HEK293 (cell line): Measurements from ENCODE around the gene KCNMA1.

ENCODE experiments used
- FEZF1 ChIP-seq: fragments of 450-650 bp; formaldehyde crosslinking; IDR thresholded peaks from 2 replicates; pipeline ENCODE4 v1.5.1; 2016; ENCODE audit warnings: missing biosample characterization, missing genetic modification characterization
- GLI2 ChIP-seq: fragments of 450-650 bp; formaldehyde crosslinking; IDR thresholded peaks from 2 replicates; pipeline ENCODE4; 2017; ENCODE audit warnings: missing biosample characterization, missing genetic modification characterization, low read depth, borderline replicate concordance
- KLF10 ChIP-seq: fragments of 450-650 bp; IDR thresholded peaks from 2 replicates; pipeline ENCODE4 v1.5.1; 2018; ENCODE audit warnings: missing biosample characterization, mild to moderate bottlenecking, missing genetic modification characterization
- KLF17 ChIP-seq: fragments of 450-650 bp; formaldehyde crosslinking; IDR thresholded peaks from 2 replicates; pipeline ENCODE4 v1.5.1; 2016; ENCODE audit warnings: missing biosample characterization, missing genetic modification characterization
- KLF7 ChIP-seq: fragments of 450-650 bp; formaldehyde crosslinking; IDR thresholded peaks from 2 replicates; pipeline ENCODE4 v1.5.1; 2016; ENCODE audit warnings: missing biosample characterization, missing genetic modification characterization, borderline replicate concordance
- REPIN1 ChIP-seq: fragments of 450-650 bp; formaldehyde crosslinking; IDR thresholded peaks from 2 replicates; pipeline ENCODE4 v1.5.1; 2017; ENCODE audit warnings: missing biosample characterization, missing genetic modification characterization, low read depth
- SALL2 ChIP-seq: fragments of 450-650 bp; formaldehyde crosslinking; IDR thresholded peaks from 2 replicates; pipeline ENCODE4 v1.5.0; 2017; ENCODE audit warnings: missing biosample characterization, mild to moderate bottlenecking, missing genetic modification characterization, borderline replicate concordance
- WT1 ChIP-seq: fragments of 450-650 bp; formaldehyde crosslinking; IDR thresholded peaks from 2 replicates; pipeline ENCODE4 v1.5.1; 2016; ENCODE audit warnings: missing biosample characterization, missing genetic modification characterization
- ZBTB1 ChIP-seq: fragments of 450-650 bp; formaldehyde crosslinking; IDR thresholded peaks from 2 replicates; pipeline ENCODE4 v1.5.1; 2016; ENCODE audit warnings: missing biosample characterization, missing genetic modification characterization
- ZBTB44 ChIP-seq: fragments of 450-650 bp; IDR thresholded peaks from 2 replicates; pipeline ENCODE4 v1.5.1; 2018; ENCODE audit warnings: missing biosample characterization, mild to moderate bottlenecking, missing genetic modification characterization
- ZEB2 ChIP-seq: fragments of 450-650 bp; formaldehyde crosslinking; IDR thresholded peaks from 2 replicates; pipeline ENCODE4 v1.5.1; 2016; ENCODE audit warnings: missing biosample characterization, missing genetic modification characterization
- ZFP3 ChIP-seq: fragments of 450-650 bp; formaldehyde crosslinking; IDR thresholded peaks from 2 replicates; pipeline ENCODE4 v1.5.1; 2016; ENCODE audit warnings: low read depth, missing biosample characterization, missing genetic modification characterization
- ZFP69B ChIP-seq: fragments of 450-650 bp; formaldehyde crosslinking; IDR thresholded peaks from 2 replicates; pipeline ENCODE4 v1.5.1; 2016; ENCODE audit warnings: missing biosample characterization, missing genetic modification characterization
- ZIC2 ChIP-seq: fragments of 450-650 bp; formaldehyde crosslinking; IDR thresholded peaks from 2 replicates; pipeline ENCODE4 v1.5.1; 2016; ENCODE audit warnings: missing biosample characterization, missing genetic modification characterization
- ZNF223 ChIP-seq: fragments of 450-650 bp; formaldehyde crosslinking; IDR thresholded peaks from 2 replicates; pipeline ENCODE4 v1.5.1; 2016; ENCODE audit warnings: missing biosample characterization, missing genetic modification characterization
- ZNF324 ChIP-seq: fragments of 450-650 bp; formaldehyde crosslinking; IDR thresholded peaks from 2 replicates; pipeline ENCODE4 v1.5.1; 2016; ENCODE audit warnings: missing biosample characterization, missing genetic modification characterization
- ZNF423 ChIP-seq: fragments of 450-650 bp; formaldehyde crosslinking; IDR thresholded peaks from 2 replicates; pipeline ENCODE4 v1.5.1; 2016; ENCODE audit warnings: missing biosample characterization, missing genetic modification characterization
- ZNF580 ChIP-seq: fragments of 450-650 bp; formaldehyde crosslinking; IDR thresholded peaks from 2 replicates; pipeline ENCODE4 v1.5.1; 2016; ENCODE audit warnings: missing biosample characterization, missing genetic modification characterization
- ZNF660 ChIP-seq: fragments of 450-650 bp; IDR thresholded peaks from 2 replicates; pipeline ENCODE4 v1.5.1; 2018; ENCODE audit warnings: missing biosample characterization, mild to moderate bottlenecking, missing genetic modification characterization
- ZNF670 ChIP-seq: fragments of 450-650 bp; formaldehyde crosslinking; IDR thresholded peaks from 2 replicates; pipeline ENCODE4 v1.5.1; 2016; ENCODE audit warnings: missing biosample characterization, missing genetic modification characterization, low read depth
- ZNF707 ChIP-seq: fragments of 450-650 bp; formaldehyde crosslinking; IDR thresholded peaks from 2 replicates; pipeline ENCODE4 v1.5.1; 2016; ENCODE audit warnings: missing biosample characterization, missing genetic modification characterization
- ZNF830 ChIP-seq: fragments of 450-650 bp; IDR thresholded peaks from 2 replicates; pipeline ENCODE4 v1.5.0; 2018; ENCODE audit warnings: missing biosample characterization, missing genetic modification characterization, low read depth, mild to moderate bottlenecking, moderate library complexity
- ZSCAN18 ChIP-seq: fragments of 450-650 bp; formaldehyde crosslinking; IDR thresholded peaks from 2 replicates; pipeline ENCODE4 v1.5.1; 2016; ENCODE audit warnings: missing biosample characterization, missing genetic modification characterization
- TF ChIP-seq, protein P1 (sequence below): fragments of 450-650 bp; formaldehyde crosslinking; IDR thresholded peaks from 2 replicates; pipeline ENCODE4 v1.5.1; 2017; ENCODE audit warnings: missing biosample characterization, missing genetic modification characterization
- TF ChIP-seq, protein P2 (sequence below): fragments of 450-650 bp; formaldehyde crosslinking; IDR thresholded peaks from 2 replicates; pipeline ENCODE4 v1.5.1; 2016; ENCODE audit warnings: missing biosample characterization, missing genetic modification characterization
- TF ChIP-seq, protein P3 (sequence below): fragments of 450-650 bp; formaldehyde crosslinking; IDR thresholded peaks from 2 replicates; pipeline ENCODE4 v1.5.1; 2016; ENCODE audit warnings: missing biosample characterization, missing genetic modification characterization

KCNMA1 gene

GRCh38 chr10:77287647-77288120 is 349.9 kb downstream of the KCNMA1 start (continued):
- TF ChIP-seq, protein P1, sequence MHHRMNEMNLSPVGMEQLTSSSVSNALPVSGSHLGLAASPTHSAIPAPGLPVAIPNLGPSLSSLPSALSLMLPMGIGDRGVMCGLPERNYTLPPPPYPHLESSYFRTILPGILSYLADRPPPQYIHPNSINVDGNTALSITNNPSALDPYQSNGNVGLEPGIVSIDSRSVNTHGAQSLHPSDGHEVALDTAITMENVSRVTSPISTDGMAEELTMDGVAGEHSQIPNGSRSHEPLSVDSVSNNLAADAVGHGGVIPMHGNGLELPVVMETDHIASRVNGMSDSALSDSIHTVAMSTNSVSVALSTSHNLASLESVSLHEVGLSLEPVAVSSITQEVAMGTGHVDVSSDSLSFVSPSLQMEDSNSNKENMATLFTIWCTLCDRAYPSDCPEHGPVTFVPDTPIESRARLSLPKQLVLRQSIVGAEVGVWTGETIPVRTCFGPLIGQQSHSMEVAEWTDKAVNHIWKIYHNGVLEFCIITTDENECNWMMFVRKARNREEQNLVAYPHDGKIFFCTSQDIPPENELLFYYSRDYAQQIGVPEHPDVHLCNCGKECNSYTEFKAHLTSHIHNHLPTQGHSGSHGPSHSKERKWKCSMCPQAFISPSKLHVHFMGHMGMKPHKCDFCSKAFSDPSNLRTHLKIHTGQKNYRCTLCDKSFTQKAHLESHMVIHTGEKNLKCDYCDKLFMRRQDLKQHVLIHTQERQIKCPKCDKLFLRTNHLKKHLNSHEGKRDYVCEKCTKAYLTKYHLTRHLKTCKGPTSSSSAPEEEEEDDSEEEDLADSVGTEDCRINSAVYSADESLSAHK: peak; percentile 99
- TF ChIP-seq ZNF223 (tag by site-specific recombination): no peak
- TF ChIP-seq KLF10 (tag by site-specific recombination): peak; percentile 91
- peak; percentile 80 for TF ChIP-seq ZFP69B (tag by site-specific recombination)
- TF ChIP-seq ZNF324: peak; percentile 93
- TF ChIP-seq, protein P2, sequence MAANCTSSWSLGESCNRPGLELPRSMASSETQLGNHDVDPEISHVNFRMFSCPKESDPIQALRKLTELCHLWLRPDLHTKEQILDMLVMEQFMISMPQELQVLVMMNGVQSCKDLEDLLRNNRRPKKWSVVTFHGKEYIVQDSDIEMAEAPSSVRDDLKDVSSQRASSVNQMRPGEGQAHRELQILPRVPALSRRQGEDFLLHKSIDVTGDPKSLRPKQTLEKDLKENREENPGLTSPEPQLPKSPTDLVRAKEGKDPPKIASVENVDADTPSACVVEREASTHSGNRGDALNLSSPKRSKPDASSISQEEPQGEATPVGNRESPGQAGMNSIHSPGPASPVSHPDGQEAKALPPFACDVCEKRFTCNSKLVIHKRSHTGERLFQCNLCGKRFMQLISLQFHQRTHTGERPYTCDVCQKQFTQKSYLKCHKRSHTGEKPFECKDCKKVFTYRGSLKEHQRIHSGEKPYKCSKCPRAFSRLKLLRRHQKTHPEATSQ: 0 out of 2 replicates have a peak, but pooled peaks have one; percentile 62
- TF ChIP-seq REPIN1 (tag by site-specific recombination): peak; percentile 59; the same call in 1 of the 2 replicates
- TF ChIP-seq ZNF580 (tag by site-specific recombination): peak; percentile 99
- peak; percentile 98 for TF ChIP-seq ZBTB44 (tag by site-specific recombination)
- TF ChIP-seq ZNF830 (tag by site-specific recombination): no peak
- 0 out of 2 replicates have a peak, but pooled peaks have one; percentile 25 for TF ChIP-seq ZSCAN18 (tag by site-specific recombination)
- TF ChIP-seq ZIC2 (tag by site-specific recombination): peak; percentile 97
- TF ChIP-seq ZFP3 (tag by site-specific recombination): peak; percentile 75; the same call in 1 of the 2 replicates
- TF ChIP-seq ZEB2 (tag by site-specific recombination): peak; percentile 98
- peak; percentile 97 for TF ChIP-seq ZBTB1 (tag by site-specific recombination)
- peak; percentile 100 for TF ChIP-seq KLF17 (tag by site-specific recombination)
- TF ChIP-seq WT1 (tag by site-specific recombination): peak; percentile 96
- TF ChIP-seq ZNF660: 0 out of 2 replicates have a peak, but pooled peaks have one; percentile 44
- TF ChIP-seq, protein P3, sequence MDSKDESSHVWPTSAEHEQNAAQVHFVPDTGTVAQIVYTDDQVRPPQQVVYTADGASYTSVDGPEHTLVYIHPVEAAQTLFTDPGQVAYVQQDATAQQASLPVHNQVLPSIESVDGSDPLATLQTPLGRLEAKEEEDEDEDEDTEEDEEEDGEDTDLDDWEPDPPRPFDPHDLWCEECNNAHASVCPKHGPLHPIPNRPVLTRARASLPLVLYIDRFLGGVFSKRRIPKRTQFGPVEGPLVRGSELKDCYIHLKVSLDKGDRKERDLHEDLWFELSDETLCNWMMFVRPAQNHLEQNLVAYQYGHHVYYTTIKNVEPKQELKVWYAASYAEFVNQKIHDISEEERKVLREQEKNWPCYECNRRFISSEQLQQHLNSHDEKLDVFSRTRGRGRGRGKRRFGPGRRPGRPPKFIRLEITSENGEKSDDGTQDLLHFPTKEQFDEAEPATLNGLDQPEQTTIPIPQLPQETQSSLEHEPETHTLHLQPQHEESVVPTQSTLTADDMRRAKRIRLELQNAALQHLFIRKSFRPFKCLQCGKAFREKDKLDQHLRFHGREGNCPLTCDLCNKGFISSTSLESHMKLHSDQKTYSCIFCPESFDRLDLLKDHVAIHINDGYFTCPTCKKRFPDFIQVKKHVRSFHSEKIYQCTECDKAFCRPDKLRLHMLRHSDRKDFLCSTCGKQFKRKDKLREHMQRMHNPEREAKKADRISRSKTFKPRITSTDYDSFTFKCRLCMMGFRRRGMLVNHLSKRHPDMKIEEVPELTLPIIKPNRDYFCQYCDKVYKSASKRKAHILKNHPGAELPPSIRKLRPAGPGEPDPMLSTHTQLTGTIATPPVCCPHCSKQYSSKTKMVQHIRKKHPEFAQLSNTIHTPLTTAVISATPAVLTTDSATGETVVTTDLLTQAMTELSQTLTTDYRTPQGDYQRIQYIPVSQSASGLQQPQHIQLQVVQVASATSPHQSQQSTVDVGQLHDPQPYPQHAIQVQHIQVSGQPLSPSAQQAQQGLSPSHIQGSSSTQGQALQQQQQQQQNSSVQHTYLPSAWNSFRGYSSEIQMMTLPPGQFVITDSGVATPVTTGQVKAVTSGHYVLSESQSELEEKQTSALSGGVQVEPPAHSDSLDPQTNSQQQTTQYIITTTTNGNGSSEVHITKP (tag by site-specific recombination): peak; percentile 71
- TF ChIP-seq ZNF670: no peak
- TF ChIP-seq ZNF707: no peak
- TF ChIP-seq ZNF423 (tag by site-specific recombination): peak; percentile 84
- peak; percentile 97 for TF ChIP-seq KLF7
- TF ChIP-seq GLI2 (tag by site-specific recombination): peak; percentile 100
- no peak for TF ChIP-seq SALL2
- peak; percentile 100 for TF ChIP-seq FEZF1 (tag by site-specific recombination)
